Right atrium auricular region (tissue), 2 donors: Measurements from ENCODE around the gene CUTC. TPM values are rescaled to one million over a fixed set of nuclear protein-coding genes. Genes with fewer than 3 reads are reported as not detected.

Experiments
- DNase-seq: peaks from one replicate; pipeline ENCODE4 v3.0.0-alpha.2; 2019; ENCODE audit warnings: low spot score
- H3K27ac ChIP-seq, 2 donors: fragments of 200-600 bp; sonication (generic); 1 replicate in 1 of 2; 2 replicates in 1 of 2; pipeline ENCODE4 v1.5.1; 2016 to 2019
- H3K27me3 ChIP-seq, 2 donors: fragments of 200-600 bp; sonication (generic); one replicate each; pipeline versions ENCODE4 v1.5.1 to v1.6.0; 2017 to 2019
- H3K36me3 ChIP-seq: fragments of 200-600 bp; sonication (generic); one replicate; pipeline ENCODE4 v1.5.1; 2016
- H3K4me1 ChIP-seq, 2 donors: fragments of 200-600 bp; sonication (generic); one replicate each; pipeline versions ENCODE4 v1.5.1 to v1.6.0; 2017 to 2019
- H3K4me3 ChIP-seq, 2 donors: fragments of 200-600 bp; sonication (generic); 1 replicate in 1 of 2; 2 replicates in 1 of 2; pipeline ENCODE4 v1.5.1; 2017 to 2019; ENCODE audit warnings: mild to moderate bottlenecking in 1 of 2, moderate library complexity in 1 of 2
- H3K9me3 ChIP-seq, 2 donors: fragments of 200-600 bp; sonication (generic); one replicate each; pipeline ENCODE4 v1.5.1; 2019
- CTCF ChIP-seq, 2 donors: fragments of 200-600 bp; sonication (generic); IDR thresholded peaks; one replicate each; pipeline ENCODE4 v1.5.1; 2019; ENCODE audit warnings: antibody characterized with exemption in 2 of 2
- total RNA-seq, 2 donors: library from RNA; depleted of rRNA; stranded (reverse); fragments of >200 nt; gene quantifications; one replicate each; pipeline ENCODE4 v1.1.0, GENCODE V29; 2016

Gene CUTC, protein sequence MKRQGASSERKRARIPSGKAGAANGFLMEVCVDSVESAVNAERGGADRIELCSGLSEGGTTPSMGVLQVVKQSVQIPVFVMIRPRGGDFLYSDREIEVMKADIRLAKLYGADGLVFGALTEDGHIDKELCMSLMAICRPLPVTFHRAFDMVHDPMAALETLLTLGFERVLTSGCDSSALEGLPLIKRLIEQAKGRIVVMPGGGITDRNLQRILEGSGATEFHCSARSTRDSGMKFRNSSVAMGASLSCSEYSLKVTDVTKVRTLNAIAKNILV
- 10 to 100 TPM; 29.0 to 37.5 TPM for total RNA-seq

- Histone ChIP-seq H3K36me3 (peaks cover 13% of the 10 kb centered on the region), H3K4me3 (peak within 1 kb of the TSS; percentile 64 to 96), H3K9me3 (no peaks in the 10 kb centered on the region), H3K27me3 (no peaks in the 10 kb centered on the region), H3K27ac (peak within 1 kb of the TSS; percentile 96 to 97), H3K4me1 (peaks cover 0 to 22% of the 10 kb centered on the region in 2 donors)
- DNase-seq, result peak; percentile 96
- no peak for TF ChIP-seq CTCF (IDR thresholded peaks at IDR 0.05)
Measured at GRCh38 chr10:99732033-99732842, at the start of gene CUTC, which contains the start of gene COX15. TSS of gene CUTC (plus strand) at chr10:99732234. CDS start at chr10:99732349, 115 bp downstream. TSS of gene COX15 (minus strand) at chr10:99732127. CDS start at chr10:99732049, 78 bp downstream.

- no peak for TF ChIP-seq CTCF (IDR thresholded peaks at IDR 0.05)
- no peak for DNase-seq
- peaks cover 0 to 10% of the 10 kb centered on the region in 2 donors for H3K4me1 ChIP-seq
- H3K36me3 ChIP-seq, result peaks cover 18% of the 10 kb centered on the region
- no peak overlapping the region for H3K4me3 ChIP-seq
- no peaks in the 10 kb centered on the region for H3K9me3 ChIP-seq
- no peaks in the 10 kb centered on the region for H3K27me3 ChIP-seq
- H3K27ac ChIP-seq, result no peak overlapping the region
Measured at GRCh38 chr10:99682752-99683151, 49.3 kb upstream of the CUTC start.

- H3K4me3 ChIP-seq, result no peak overlapping the region
- H3K9me3 ChIP-seq, result no peaks in the 10 kb centered on the region
- no peak for DNase-seq
- no peaks in the 10 kb centered on the region for H3K27me3 ChIP-seq
- TF ChIP-seq CTCF (IDR thresholded peaks at IDR 0.05), result no peak
- H3K4me1 ChIP-seq, result peaks cover 0 to 10% of the 10 kb centered on the region in 2 donors
- H3K27ac ChIP-seq, result no peak overlapping the region
- H3K36me3 ChIP-seq, result peaks cover 3% of the 10 kb centered on the region
Measured at GRCh38 chr10:99685597-99685967, 46.5 kb upstream of the CUTC start.

DNA sequence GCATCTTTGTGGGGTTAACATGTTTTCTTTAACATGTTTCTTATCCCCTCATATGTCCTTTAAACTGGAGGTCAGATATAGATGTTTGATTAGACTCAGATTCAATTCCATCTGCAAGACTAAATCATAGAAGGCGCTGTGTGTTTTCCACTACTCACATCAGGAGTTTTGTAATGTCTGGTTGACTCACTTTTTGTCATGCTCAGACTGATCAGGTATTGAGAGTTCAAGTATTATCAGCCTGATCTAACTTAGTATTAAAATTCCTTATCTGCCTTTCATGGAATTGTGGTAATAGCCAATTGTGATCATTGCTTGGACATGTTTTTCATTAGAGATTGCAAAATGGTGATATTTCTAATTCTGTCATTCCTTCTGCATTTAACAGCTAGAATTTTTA is 42.6 kb upstream of the CUTC start:
- Histone ChIP-seq H3K9me3 (no peaks in the 10 kb centered on the region), H3K36me3 (peaks cover 16% of the 10 kb centered on the region), H3K27ac (no peak overlapping the region), H3K4me3 (no peak overlapping the region), H3K27me3 (no peaks in the 10 kb centered on the region), H3K4me1 (no peaks in the 10 kb centered on the region)
- TF ChIP-seq CTCF (IDR thresholded peaks at IDR 0.05), result no peak
- no peak for DNase-seq

- Histone ChIP-seq H3K27me3 (no peaks in the 10 kb centered on the region), H3K9me3 (no peaks in the 10 kb centered on the region), H3K4me1 (no peaks in the 10 kb centered on the region), H3K4me3 (no peak overlapping the region), H3K27ac (no peak overlapping the region), H3K36me3 (peaks cover 47% of the 10 kb centered on the region)
- DNase-seq, result no peak
- no peak for TF ChIP-seq CTCF (IDR thresholded peaks at IDR 0.05)
Measured at GRCh38 chr10:99693933-99694583, 38.0 kb upstream of the CUTC start.
